ENCODE data around the gene OAF.
A peak's percentile ranks its signal among the peaks of the same experiment; 100 is the strongest.

OAF gene

GRCh38 chr11:120183701-120184141 lies 27.1 kb upstream of the OAF start:
- no peak for DNase-seq

DNA sequence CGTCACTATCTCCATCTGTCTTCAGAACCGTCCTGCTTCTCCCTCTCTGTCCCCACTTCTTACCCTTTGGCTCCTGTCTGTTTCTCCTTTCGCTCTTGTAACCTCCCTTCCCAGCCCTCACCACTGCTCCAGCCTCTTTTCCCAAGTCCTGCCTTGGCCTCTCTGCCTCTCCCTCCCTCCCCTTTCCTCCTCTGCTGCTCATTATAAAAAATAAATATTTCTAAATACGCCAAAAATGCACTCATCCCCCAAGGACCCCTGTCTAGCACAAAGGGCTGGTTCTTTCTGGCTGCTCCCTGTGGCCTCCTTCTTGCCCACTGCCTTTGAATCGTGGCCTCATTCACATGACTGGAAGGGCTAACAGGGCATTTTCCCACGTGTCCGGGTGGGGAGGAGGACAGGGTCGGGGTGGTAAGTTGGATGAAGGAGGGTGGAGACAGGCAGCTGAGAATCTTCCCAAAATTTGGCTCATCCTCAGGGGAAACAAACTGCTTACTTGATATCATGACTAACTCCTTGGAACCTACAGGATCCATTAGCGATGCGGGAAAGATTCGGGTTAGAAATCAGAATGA lies 26.4 kb upstream of the OAF start:
- no peak for DNase-seq

DNA sequence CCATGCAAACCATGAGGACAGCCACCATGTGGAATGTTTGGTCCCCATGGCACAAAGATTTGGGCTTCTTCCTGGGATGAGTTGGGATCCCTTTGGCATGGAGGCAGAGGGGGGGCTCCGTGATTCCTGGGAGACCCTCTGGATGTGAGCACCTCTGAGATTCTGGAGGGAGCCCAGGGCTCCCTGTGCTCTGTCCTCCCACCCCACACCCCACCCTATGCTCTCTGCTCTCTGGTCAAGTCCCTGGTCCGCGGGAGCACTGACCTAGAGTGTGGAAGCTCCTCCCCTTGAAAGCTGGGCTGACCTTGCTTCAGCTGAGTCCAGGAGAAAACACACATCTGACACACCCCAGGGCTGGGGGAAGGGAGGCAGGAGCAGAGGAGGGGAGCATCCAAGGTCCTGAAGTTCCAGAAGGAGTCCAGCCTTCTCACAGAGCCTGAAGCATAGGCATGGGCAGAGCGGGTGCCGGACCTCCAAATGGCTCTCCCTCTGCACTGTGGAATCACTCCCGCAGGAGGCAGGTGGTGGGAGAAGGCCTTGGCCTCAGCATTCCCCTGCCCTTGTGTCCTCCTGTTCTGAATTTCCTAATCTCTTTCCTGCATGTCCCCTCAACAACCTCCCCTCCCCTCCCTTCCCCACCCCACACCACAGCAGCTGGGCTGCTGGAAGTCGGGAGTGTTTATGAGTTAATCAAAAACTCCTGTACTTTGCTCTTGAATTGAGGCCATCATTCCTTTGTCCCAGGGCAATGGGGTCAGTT lies 25.7 kb upstream of the OAF start:
- DNase-seq: no peak

- DNase-seq: no peak
Observed at GRCh38 chr11:120185706-120186455, 25.0 kb upstream of the OAF start.

DNA sequence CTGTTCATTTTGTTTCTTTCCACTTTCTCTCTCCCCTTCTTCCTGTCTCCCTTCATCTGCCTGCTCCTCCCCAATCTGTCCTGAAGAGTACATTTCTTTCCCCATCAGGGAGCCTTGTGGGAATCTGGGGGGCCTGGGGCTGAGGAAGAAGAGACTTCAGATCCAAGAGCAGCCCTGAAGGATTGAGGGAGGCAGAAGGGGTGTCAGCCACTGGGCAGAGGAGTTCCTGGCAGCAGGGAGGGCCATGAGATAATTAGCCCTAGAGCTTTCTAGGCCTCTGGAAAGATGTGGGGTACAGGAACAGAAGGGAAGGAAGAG lies 24.4 kb upstream of the OAF start:
- DNase-seq: no peak

DNA sequence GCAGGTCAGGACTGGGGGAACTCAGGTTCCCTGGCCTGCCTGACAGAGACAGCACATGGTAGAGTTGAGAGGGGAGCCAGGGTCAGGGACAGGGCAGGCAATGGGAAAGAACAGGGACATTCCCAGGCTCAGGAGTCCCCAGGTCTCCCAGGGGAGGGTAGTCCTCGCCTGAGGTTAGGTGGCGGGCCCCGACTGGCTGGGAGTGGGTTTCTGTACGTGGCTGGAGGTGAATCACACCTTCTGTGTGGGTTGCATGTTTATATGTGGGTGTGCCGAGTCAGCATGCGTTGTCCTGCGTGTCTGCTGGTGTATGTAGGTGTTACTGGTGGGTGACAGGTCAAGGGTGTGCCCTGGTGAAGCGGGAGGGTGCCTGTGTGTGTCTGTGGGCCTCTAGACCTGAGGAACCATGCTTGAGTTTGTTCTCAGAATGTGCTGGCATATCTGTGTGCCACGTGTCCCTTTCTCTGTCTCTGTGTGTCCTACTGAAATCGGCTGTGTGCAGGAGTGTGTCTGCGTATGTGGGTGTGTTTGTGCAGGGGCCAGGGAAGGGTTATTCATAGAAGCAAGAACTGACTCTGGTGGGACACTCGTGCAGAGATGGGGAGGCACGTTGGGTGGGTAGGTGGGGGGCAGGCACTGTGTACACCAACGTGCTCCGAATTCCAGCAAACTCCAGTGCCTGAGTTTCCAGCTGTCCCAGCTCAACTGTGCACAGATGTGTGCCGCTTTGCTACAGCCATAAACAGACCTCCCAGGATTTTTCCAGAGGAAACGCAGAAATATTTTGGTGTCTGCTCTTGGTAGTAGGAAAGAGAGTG lies 23.8 kb upstream of the OAF start:
- no peak for DNase-seq

- DNase-seq: no peak
Observed at GRCh38 chr11:120188371-120188770, 22.5 kb upstream of the OAF start.

DNA sequence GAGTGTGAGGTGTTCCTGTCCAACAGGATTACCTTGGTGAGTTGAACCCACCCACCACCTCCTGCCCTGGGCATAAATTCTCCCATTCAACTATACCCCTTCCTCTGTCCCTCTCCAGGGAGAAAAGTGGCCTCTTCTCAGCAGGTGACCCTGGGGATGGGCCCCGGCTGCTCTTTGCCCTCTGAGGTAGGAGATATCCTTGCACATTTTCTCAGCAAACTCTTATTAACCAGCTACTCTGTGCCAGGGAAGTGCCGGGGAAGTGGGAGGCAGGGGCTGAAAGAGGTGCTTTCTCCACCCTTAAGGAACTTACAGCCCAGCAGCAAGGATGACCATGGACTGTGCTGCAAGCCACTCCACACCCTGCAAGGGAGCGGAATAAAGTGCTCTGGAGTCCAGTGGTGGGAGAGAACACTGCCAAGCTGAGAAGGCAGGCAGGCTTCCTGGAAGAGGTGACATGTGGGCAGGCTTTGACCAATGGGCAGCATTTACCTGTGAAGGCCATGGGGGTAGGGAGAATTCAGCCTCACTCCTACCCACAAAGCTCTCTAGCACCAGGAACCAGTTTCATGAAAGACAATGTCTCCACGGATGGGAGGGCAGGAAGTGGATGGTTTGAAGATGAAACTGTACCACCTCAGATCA lies 21.9 kb upstream of the OAF start:
- no peak for DNase-seq

DNA sequence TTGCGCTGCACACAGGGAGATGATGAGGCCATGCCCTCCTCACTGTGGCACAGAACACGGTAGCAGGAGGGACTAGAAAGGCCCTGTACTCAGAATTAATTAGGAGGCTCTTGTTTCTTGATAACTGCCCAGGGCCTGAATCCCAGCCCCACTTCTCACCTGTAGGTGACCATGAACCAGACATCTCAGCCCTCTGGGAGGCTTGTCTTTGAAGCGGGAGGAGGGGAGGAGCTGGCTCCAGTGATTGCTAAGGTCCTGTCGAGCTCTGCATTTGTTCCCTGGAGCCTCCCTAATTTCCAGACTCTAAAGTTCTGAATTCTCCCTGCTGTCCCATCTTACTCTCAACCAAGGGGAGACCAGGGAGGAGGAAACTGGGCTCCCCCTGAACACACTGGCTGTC lies 19.8 kb upstream of the OAF start:
- DNase-seq: no peak

- no peak for DNase-seq
Observed at GRCh38 chr11:120192831-120193625, 17.8 kb upstream of the OAF start.

DNA sequence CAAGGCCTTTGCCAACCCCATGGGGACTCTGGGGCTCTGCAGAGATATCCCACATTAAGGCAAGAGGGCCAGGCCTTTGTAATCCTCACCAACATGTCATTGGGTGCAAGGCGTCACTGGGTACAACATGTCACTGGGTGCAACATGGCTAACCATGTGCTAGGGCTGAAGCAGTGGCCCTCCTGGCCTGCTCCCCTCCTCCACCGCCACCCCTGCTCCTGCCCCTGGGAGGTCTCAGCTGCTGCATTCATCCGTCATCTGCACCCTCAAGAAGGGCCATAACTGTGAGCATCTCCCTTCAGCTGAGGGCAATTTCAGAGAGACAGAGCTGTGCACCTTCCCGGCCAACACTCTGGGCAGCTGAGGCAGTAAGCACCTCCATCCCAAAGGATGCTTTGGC lies 16.7 kb upstream of the OAF start:
- no peak for DNase-seq

DNA sequence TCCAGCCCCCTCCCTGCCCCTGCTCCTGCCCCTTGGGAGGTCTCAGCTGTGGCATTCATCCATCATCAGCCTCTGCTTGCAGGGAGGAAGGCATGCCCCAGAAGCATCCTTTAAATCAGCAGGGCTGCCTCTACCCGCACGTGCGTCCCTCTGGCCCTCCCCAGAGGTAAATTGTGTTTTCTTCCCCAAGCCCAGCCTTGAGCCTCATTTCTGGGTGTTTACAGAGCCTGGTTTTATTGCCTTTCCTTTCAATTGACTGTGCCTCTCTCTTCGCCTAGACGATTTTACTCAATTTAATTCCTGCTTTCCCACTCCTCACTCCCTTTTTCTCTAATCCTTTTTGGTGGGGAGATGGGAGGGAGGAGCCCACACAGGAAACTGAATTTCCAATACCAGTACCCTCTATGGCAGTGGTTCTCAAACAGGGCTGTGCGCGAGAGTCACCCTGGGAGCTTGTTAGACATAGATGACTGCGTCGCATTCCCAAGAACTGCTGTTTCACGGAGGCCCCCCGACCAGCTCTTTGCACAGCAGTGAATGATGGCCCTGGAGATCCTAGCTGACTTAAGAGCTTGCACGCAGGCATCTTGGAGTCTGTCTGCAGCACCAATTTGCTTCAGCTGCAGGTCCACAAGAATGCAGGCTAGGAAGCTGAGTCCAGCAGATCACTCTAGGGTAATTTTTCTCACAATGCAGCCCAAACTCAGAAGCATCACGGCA lies 15.1 kb upstream of the OAF start:
- no peak for DNase-seq

- no peak for DNase-seq
Observed at GRCh38 chr11:120196826-120197225, 14.0 kb upstream of the OAF start.

DNA sequence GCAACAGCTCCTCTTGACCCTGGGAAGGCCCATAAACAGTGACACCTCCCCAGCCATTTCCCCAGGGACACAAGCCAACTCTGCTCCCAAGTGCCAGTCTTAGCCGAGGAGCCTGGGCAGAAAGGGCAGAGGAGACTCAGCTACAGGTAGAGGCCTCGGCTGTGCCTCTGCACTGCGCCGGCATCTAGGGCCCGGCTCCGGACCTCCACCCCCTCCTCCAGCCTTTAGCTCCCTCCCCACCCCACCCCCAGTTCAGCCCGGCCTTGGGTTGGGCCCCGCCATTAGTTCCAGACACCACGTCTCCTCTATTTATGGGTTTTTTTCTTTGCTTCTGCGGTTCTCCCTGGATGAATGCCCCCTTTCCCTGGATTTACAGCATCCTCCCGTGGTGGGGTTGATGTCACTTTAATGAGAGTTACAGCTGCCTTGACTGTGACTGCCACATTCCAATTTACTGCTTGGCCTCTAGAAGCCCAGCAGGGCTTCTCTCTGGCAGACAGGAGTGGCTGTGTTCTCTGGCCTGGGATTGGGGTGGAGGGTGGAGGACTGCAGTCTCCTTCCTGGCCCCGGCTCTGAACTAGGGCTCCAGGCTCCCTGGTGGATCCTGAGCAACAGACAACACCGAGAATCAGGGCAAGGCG lies 13.5 kb upstream of the OAF start:
- peak in 8 of 56 donors; percentile 23 to 69 (median 35) for DNase-seq

DNA sequence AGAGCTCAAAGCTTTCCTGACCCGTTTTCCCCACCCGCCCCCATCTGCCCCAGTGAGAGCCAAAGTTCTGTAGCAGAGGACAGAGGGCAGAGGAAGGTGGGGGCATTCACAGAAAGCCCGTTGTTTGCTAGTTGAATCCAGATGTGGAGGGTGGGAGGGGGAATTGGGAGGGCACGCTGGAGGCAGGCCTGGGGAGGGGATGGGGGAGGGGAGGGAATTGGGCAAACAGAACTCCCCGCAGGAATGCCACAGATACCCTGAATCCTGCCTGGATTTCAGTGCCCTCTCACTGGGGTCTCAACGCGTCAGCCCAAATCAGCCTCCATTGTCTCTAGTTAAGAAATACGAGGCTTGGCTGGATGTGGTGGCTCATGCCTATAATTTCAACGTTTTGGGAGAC lies 12.9 kb upstream of the OAF start:
- DNase-seq: peak in 19 of 56 donors; percentile 14 to 69 (median 40)

DNA sequence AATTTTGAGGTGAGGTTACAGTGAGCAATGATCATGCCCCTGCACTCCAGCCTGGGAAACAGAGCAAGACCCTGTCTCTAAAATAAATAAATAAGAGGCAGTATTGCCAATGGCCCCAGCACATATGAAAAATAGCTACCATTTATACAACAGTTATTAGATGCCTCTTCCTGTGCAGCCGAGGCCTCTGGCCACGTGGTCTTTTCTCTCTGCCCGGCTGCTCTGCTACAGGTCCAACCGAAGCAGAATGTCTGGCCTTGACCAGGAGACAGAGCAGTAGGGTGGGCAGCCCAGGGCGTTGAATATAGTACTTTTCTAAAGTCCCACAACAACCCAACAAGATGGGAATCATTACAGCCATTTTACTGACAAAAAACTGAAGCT lies 12.4 kb upstream of the OAF start:
- DNase-seq: no peak

DNA sequence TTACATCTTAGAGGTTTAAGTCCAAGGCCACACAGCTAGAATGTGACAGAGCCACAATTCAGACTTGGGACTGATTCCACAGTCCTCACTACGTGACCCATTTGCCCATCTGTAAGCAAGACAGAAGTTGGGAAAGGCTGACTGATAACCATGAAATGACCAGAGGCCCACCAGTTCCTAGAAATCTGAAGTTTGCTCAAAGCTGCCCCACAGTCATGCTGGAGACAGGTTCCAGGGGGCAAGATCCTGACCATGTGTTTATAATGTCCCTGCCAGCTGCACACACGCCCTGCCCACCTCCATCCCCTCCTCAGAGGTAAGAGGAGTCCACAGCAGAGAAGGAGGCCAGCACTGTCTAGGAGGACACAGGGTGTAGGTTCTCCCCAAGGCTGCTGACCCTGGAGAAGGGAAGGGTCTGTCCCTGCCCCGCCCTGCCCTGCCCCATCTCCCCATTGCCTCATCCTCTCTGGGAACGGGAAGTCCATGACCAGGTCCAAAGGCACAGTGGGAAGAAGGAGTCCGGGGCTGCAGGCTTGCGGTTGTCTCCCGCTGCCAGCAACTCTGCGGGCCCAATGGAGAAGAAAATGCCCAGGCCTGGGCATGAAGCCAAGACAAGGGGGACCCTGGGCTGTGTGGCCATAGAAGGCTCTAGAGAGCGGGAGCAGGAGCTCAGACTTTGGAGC lies 11.9 kb upstream of the OAF start:
- no peak for DNase-seq

DNA sequence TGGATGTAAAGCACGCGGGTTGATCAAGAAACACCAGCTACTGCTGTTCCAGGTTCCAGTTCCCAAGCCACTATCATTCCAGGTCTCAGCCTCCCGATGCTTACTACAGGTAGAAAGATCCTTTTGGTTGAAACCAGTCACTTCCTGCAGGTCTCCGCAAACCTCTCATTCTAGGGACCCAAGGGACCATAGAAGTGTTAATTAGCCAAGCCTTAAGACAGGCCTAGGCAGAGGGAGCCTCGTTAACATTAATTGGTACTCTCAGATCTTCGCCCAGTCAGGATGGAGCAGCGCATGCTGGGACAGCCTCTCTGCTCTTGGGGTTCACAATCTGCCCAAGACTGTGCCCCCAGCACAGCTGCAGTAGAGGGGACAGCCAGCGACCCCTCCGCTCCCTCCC lies 11.2 kb upstream of the OAF start:
- no peak for DNase-seq

DNA sequence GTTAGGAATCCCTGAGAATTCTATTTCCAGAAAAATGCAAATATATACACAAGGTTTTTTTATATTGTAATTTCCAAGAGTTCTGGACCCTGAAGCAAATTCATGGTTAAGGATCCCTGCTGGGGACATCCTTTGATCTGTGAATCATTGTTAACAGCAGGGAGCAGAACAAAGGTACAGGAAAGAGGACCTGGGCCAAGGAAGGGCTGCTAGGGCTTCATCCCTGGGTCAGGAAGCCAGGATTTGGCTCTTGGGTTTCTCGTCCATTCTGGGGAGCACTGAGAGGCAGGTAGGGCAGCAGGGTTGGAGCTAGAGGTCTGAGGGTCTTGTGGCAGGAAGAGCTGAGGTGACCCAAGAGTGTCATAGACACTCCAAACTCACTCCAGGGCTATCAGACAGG lies 10.2 kb upstream of the OAF start:
- DNase-seq: no peak

All from amygdala (tissue), 56 donors.